Prostate gland (tissue), 2 donors: ENCODE measurements around the gene ZNF575. TPM values are rescaled to one million over a fixed set of nuclear protein-coding genes. Genes with fewer than 3 reads are reported as not detected.
"Not testable (repeated sequence)": the region's sequence is repeated elsewhere in the genome, so short reads cannot be mapped to it uniquely, and the experiment has no call there.

Experiments used
- DNase-seq: peaks from one replicate; pipeline ENCODE4 v3.0.0-alpha.2; 2019; ENCODE audit warnings: low spot score
- H3K27ac ChIP-seq, 2 donors: fragments of 200-600 bp; sonication (generic); 2 replicates each; pipeline ENCODE4 v1.5.1; 2017 to 2019
- H3K27me3 ChIP-seq: fragments of 200-600 bp; sonication (generic); replicated peaks from 2 replicates; pipeline ENCODE4 v1.5.1; 2019; ENCODE audit not compliant: insufficient read depth
- H3K36me3 ChIP-seq, 2 donors: fragments of 200-600 bp; sonication (generic); 1 replicate in 1 of 2; 2 replicates in 1 of 2; pipeline versions ENCODE4 v1.5.1 to v1.8.1; 2017 to 2019
- H3K4me1 ChIP-seq: fragments of 200-600 bp; sonication (generic); replicated peaks from 2 replicates; pipeline ENCODE4 v1.5.1; 2019
- H3K4me3 ChIP-seq, 2 donors: fragments of 200-600 bp; sonication (generic); 2 replicates each; pipeline ENCODE4 v1.5.1; 2017 to 2019
- H3K9me3 ChIP-seq: fragments of 200-600 bp; sonication (generic); 2 replicates; pipeline ENCODE4 v1.5.1; 2017
- CTCF ChIP-seq, 4 experiments: fragments of 200-600 bp in 2 of 4; fragments of 450-650 bp in 2 of 4; sonication (generic) in 2 of 4; IDR thresholded peaks; 1 replicate in 3 of 4; 2 replicates in 1 of 4; pipeline ENCODE4 v1.5.1; 2016 to 2019; ENCODE audit warnings: antibody characterized with exemption in 4 of 4, mild to moderate bottlenecking in 2 of 4, moderate library complexity in 2 of 4
- POLR2A ChIP-seq: fragments of 450-650 bp; IDR thresholded peaks from one replicate; pipeline ENCODE4 v1.6.1; 2016; ENCODE audit warnings: antibody characterized with exemption, mild to moderate bottlenecking
- POLR2AphosphoS5 ChIP-seq: sonication (generic); formaldehyde crosslinking; IDR thresholded peaks from one replicate; pipeline ENCODE4 v1.6.1; 2017; ENCODE audit warnings: antibody characterized with exemption
- whole genome bisulfite sequencing: methylation state at CpG from one replicate; pipeline ENCODE4 v1.1.5; 2018; 5-methylcytosine and 5-hydroxymethylcytosine counted together
- intact Hi-C: fragments of 100-400 bp; cut with DNase I; formaldehyde crosslinking; loops from one replicate; pipeline ENCODE4 v1.14.2; 2022
- total RNA-seq, 2 donors: library from RNA; depleted of rRNA; stranded (reverse); fragments of >200 nt; gene quantifications; one replicate each; pipeline ENCODE4 v1.1.0, GENCODE V29; 2016

The ZNF575 gene
- total RNA-seq, 2 donors from 2014 or later = 2.0 TPM; not detected in 1

DNA sequence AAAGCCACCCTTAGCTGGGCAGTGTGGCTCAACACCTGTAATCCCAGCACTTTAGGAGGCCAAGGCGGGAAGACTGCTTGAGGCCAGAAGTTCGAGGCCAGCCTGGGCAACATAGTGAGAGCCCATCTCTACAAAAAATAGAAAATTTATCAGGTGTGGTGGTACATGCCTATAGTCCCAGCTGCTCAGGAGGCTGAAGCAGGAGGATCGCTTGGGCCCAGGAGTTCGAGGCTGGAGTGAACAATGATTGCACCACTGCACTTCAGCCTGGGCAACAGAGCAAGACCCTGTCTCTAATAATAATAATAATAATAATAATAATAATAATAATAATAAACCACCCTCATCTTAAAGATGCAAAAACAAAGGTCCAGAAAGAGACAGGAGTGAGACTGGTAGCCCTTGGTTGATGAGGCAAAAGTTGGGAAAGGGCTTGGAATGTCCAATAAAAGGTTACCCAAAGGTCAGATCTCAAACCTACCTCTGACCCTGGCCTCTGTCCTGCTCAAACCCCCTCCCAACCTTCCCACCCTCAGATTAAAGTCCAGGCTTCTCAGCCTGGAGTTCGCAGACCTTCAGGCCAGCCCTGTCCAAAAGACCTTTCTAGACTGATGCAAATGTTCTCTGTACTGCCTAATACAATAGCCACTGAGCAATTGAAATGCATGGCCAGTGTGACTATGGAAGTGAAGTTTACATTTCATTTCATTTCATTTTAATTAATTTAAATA, 9.1 kb downstream of the ZNF575 start:
- intact Hi-C loops = no loop called here

GRCh38 chr19:43544077-43544476, 11.1 kb downstream of the ZNF575 start:
- TF ChIP-seq CTCF (IDR thresholded peaks at IDR 0.05) = no peak
- no peak for TF ChIP-seq POLR2A
- TF ChIP-seq POLR2AphosphoS5 = no peak
- Histone ChIP-seq H3K4me3 (no peak overlapping the region), H3K27ac (no peak overlapping the region), H3K4me1 (no peaks in the 10 kb centered on the region), H3K27me3 (no peaks in the 10 kb centered on the region), H3K36me3 (peaks cover 5 to 8% of the 10 kb centered on the region in 2 donors), H3K9me3 (no peaks in the 10 kb centered on the region)
- 97% methylated on average over 9 of the region's 9 CpGs for WGBS
- no peak for DNase-seq
- intact Hi-C loops = no loop called here

More for the DNA sequence above, 9.1 kb downstream of the ZNF575 start:
- Histone ChIP-seq H3K4me1 (no peaks in the 10 kb centered on the region), H3K27ac (no peak overlapping the region), H3K4me3 (no peak overlapping the region), H3K9me3 (no peaks in the 10 kb centered on the region), H3K36me3 (peaks cover 5 to 8% of the 10 kb centered on the region in 2 donors), H3K27me3 (no peaks in the 10 kb centered on the region)
- no peak for TF ChIP-seq CTCF (IDR thresholded peaks at IDR 0.05)
- no peak for TF ChIP-seq POLR2A
- TF ChIP-seq POLR2AphosphoS5 = no peak
- no peak for DNase-seq
- WGBS = 96% methylated on average over 5 of the region's 5 CpGs

DNA sequence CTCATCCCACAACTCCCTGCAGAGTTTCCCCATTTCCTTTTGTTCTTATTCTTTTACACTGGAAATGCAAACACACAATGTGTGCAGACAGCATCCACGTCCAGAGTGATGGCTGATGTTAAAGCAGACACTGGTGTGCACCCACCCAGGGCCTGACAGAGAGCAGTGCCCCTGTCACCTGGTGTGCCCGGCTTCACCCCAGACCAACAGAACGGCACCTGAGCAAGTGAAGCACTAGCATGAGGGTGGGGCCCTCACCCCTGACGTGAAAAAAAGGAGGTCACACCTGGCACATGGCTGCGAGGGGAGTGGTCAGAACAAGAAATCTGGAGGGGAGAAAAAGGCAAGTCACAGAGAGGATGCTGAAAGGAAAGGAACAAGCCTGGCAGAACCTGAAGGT, 12.3 kb downstream of the ZNF575 start:
- intact Hi-C loops = no loop called here
- no peak for TF ChIP-seq CTCF (IDR thresholded peaks at IDR 0.05)
- no peak for TF ChIP-seq POLR2AphosphoS5
- no peak for TF ChIP-seq POLR2A
- no peak overlapping the region for H3K4me3 ChIP-seq
- H3K9me3 ChIP-seq = no peaks in the 10 kb centered on the region
- WGBS = 88% methylated on average over 5 of the region's 5 CpGs
- H3K36me3 ChIP-seq = peaks cover 5 to 8% of the 10 kb centered on the region in 2 donors
- no peak overlapping the region for H3K27ac ChIP-seq
- H3K4me1 ChIP-seq = no peaks in the 10 kb centered on the region
- H3K27me3 ChIP-seq = no peaks in the 10 kb centered on the region
- DNase-seq = no peak

- H3K4me1 ChIP-seq = no peaks in the 10 kb centered on the region
- no peaks in the 10 kb centered on the region for H3K9me3 ChIP-seq
- no peak for DNase-seq
- WGBS = 71% methylated on average over 2 of the region's 2 CpGs
- no peak overlapping the region for H3K27ac ChIP-seq
- H3K36me3 ChIP-seq = peaks cover 5 to 8% of the 10 kb centered on the region in 2 donors
- no peaks in the 10 kb centered on the region for H3K27me3 ChIP-seq
- TF ChIP-seq POLR2A = no peak
- no peak for TF ChIP-seq POLR2AphosphoS5
- no peak for TF ChIP-seq CTCF (IDR thresholded peaks at IDR 0.05)
- intact Hi-C loops = no loop called here
- H3K4me3 ChIP-seq = no peak overlapping the region
These were observed 13.0 kb downstream of the ZNF575 start for GRCh38 chr19:43545981-43546380.

DNA sequence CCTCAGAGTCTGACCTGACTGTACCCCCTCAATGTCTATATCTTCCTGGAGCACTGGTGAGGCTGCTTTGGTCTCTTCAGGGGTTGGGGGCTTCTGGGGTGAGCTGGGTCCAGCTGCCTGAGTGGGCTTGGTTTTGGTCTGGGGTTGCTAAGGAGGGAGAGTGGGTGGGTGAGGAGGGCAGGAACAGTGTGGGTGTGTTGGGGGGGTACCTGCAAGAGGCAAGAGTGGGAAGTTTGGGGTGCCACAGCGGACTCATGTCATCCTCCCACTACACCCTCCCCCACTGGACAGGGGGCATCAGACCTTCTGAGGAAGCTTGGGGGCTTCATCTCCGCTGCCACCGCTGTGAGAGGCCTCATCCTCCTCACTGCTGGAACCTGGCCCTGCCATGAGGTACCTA, 13.6 kb downstream of the ZNF575 start:
- TF ChIP-seq CTCF (IDR thresholded peaks at IDR 0.05) (no peak), POLR2AphosphoS5 (no peak), POLR2A (no peak)
- no peak overlapping the region for H3K4me3 ChIP-seq
- no peak overlapping the region for H3K27ac ChIP-seq
- no peak for DNase-seq
- peaks cover 10 to 14% of the 10 kb centered on the region in 2 donors for H3K36me3 ChIP-seq
- no peaks in the 10 kb centered on the region for H3K27me3 ChIP-seq
- H3K4me1 ChIP-seq = no peaks in the 10 kb centered on the region
- no peaks in the 10 kb centered on the region for H3K9me3 ChIP-seq
- intact Hi-C loops = no loop called here
- whole genome bisulfite sequencing = 97% methylated on average over 3 of the region's 3 CpGs

- WGBS = 89% methylated on average over 15 of the region's 24 CpGs
- H3K27me3 ChIP-seq, H3K27ac ChIP-seq, intact Hi-C loops, H3K9me3 ChIP-seq, H3K4me3 ChIP-seq, H3K4me1 ChIP-seq, DNase-seq: not testable (repeated sequence)
- peaks cover 11 to 18% of the 10 kb centered on the region in 2 donors for H3K36me3 ChIP-seq
These were observed 14.9 kb downstream of the ZNF575 start for GRCh38 chr19:43547926-43548325.
